Activated CD4-positive, CD25-positive, alpha-beta regulatory T cell treated with anti-CD3 and anti-CD28 coated beads, Interleukin-2, amount 50 U/mL, for 24 hours (primary cell): ENCODE measurements around the gene ARID5B.

Source experiments
- ATAC-seq, 2 donors: fragments of 150-1000 bp; cut with Tn5 transposase; one replicate each; pipeline ENCODE4 v1.10.0; 2021; ENCODE audit warnings: mild to moderate bottlenecking in 1 of 2, moderate library complexity in 1 of 2

Gene ARID5B

GRCh38 chr10:61904733-61905725 is 3.5 kb downstream of the ARID5B start:
- ATAC-seq, result peak; percentile 61

- ATAC-seq, result no peak
These were observed 4.5 kb downstream of the ARID5B start for GRCh38 chr10:61905837-61906561.

GRCh38 chr10:61906562-61906901 is 5.0 kb downstream of the ARID5B start:
- ATAC-seq, result no peak

- no peak for ATAC-seq
These were observed 5.5 kb downstream of the ARID5B start for GRCh38 chr10:61907011-61907410.

GRCh38 chr10:61907587-61907986 is 6.1 kb downstream of the ARID5B start:
- no peak for ATAC-seq

- no peak for ATAC-seq
These were observed 8.8 kb downstream of the ARID5B start for GRCh38 chr10:61910226-61910805.

- ATAC-seq, result no peak
These were observed 9.4 kb downstream of the ARID5B start for GRCh38 chr10:61910894-61911293.

- no peak for ATAC-seq
These were observed 9.9 kb downstream of the ARID5B start for GRCh38 chr10:61911425-61911824.

- ATAC-seq, result no peak
These were observed 11.5 kb downstream of the ARID5B start for GRCh38 chr10:61912981-61913380.

GRCh38 chr10:61918140-61918539 is 16.6 kb downstream of the ARID5B start:
- ATAC-seq, result no peak

GRCh38 chr10:61918989-61919388 is 17.5 kb downstream of the ARID5B start:
- no peak for ATAC-seq

- no peak for ATAC-seq
These were observed 18.2 kb downstream of the ARID5B start for GRCh38 chr10:61919646-61920215.

- no peak for ATAC-seq
These were observed 19.6 kb downstream of the ARID5B start for GRCh38 chr10:61921143-61921542.

GRCh38 chr10:61923210-61923949 is 21.9 kb downstream of the ARID5B start:
- ATAC-seq, result peak in 1 of 2 donors; percentile 38

- ATAC-seq, result no peak
These were observed 22.4 kb downstream of the ARID5B start for GRCh38 chr10:61923950-61924274.

- no peak for ATAC-seq
These were observed 28.1 kb downstream of the ARID5B start for GRCh38 chr10:61929555-61929954.

GRCh38 chr10:61931620-61932332 is 30.3 kb downstream of the ARID5B start:
- ATAC-seq, result no peak

GRCh38 chr10:61933859-61934555 is 32.5 kb downstream of the ARID5B start:
- no peak for ATAC-seq

GRCh38 chr10:61935077-61935476 is 33.6 kb downstream of the ARID5B start:
- no peak for ATAC-seq

GRCh38 chr10:61936770-61937169 is 35.3 kb downstream of the ARID5B start:
- no peak for ATAC-seq
